DND-41 (cell line): ENCODE data around the gene TIMP1.

Source experiments
- ATAC-seq: fragments of 200-7000 bp; cut with Tn5 transposase; 3 replicates; pipeline ENCODE4 v1.9.1; 2021; ENCODE audit warnings: low read depth; ENCODE audit not compliant: insufficient read depth
- DNase-seq: peaks from one replicate; pipeline ENCODE4 v3.0.0-alpha.2; 2020
- H2AFZ ChIP-seq: 2 replicates; pipeline ENCODE4 v1.6.0; 2012; ENCODE audit warnings: low read depth, low read length
- H3K27ac ChIP-seq: 2 replicates; pipeline ENCODE4 v1.5.1; 2012; ENCODE audit warnings: low read length, inconsistent platforms
- H3K27me3 ChIP-seq: fragments of 200-600 bp; sonication (generic); 2 replicates; pipeline ENCODE4 v1.6.0; 2012; ENCODE audit warnings: low read length, mild to moderate bottlenecking, inconsistent platforms; ENCODE audit not compliant: insufficient read depth, poor library complexity
- H3K36me3 ChIP-seq: 2 replicates; pipeline ENCODE4 v1.5.1; 2012; ENCODE audit warnings: low read length, inconsistent platforms; ENCODE audit not compliant: insufficient read depth
- H3K4me1 ChIP-seq: 2 replicates; pipeline ENCODE4 v1.5.1; 2012; ENCODE audit warnings: mild to moderate bottlenecking, low read length; ENCODE audit not compliant: insufficient read depth
- H3K4me2 ChIP-seq: 2 replicates; pipeline ENCODE4 v1.6.0; 2012; ENCODE audit warnings: mild to moderate bottlenecking, moderate library complexity, low read length, inconsistent platforms; ENCODE audit not compliant: insufficient read depth
- H3K4me3 ChIP-seq, 2 experiments: fragments of 200-600 bp in 1 of 2; shearing (Covaris generic) in 1 of 2; 2 replicates each; pipeline ENCODE4 v1.5.1; 2012 to 2016; ENCODE audit warnings: inconsistent platforms in 2 of 2, low read length in 2 of 2, mild to moderate bottlenecking in 2 of 2, low read depth in 1 of 2, moderate library complexity in 1 of 2
- H3K79me2 ChIP-seq: 2 replicates; pipeline ENCODE4 v1.6.0; 2012; ENCODE audit warnings: low read length, inconsistent platforms; ENCODE audit not compliant: insufficient read depth
- H3K9ac ChIP-seq: 2 replicates; pipeline ENCODE4 v1.6.0; 2012; ENCODE audit warnings: low read depth, mild to moderate bottlenecking, inconsistent platforms, low read length, moderate library complexity
- H3K9me3 ChIP-seq: 2 replicates; pipeline ENCODE4 v1.5.1; 2012; ENCODE audit warnings: low read length, moderate library complexity, mild to moderate bottlenecking, inconsistent platforms; ENCODE audit not compliant: insufficient read depth, severe bottlenecking
- H4K20me1 ChIP-seq: 2 replicates; pipeline ENCODE4 v1.6.0; 2012; ENCODE audit warnings: low read length; ENCODE audit not compliant: insufficient read depth
- EZH2 ChIP-seq: IDR thresholded peaks from 3 replicates; pipeline ENCODE4 v1.6.1; 2012; ENCODE audit warnings: borderline replicate concordance, low read depth, mild to moderate bottlenecking, moderate library complexity, low read length, inconsistent platforms; ENCODE audit not compliant: severe bottlenecking
- TF ChIP-seq, protein P1 (sequence below): IDR thresholded peaks from 2 replicates; pipeline ENCODE4 v1.5.1; 2012; ENCODE audit warnings: borderline replicate concordance, low read length, moderate library complexity, mild to moderate bottlenecking; ENCODE audit not compliant: poor library complexity, severe bottlenecking; ENCODE audit errors: extremely low read depth

TIMP1 gene

DNA sequence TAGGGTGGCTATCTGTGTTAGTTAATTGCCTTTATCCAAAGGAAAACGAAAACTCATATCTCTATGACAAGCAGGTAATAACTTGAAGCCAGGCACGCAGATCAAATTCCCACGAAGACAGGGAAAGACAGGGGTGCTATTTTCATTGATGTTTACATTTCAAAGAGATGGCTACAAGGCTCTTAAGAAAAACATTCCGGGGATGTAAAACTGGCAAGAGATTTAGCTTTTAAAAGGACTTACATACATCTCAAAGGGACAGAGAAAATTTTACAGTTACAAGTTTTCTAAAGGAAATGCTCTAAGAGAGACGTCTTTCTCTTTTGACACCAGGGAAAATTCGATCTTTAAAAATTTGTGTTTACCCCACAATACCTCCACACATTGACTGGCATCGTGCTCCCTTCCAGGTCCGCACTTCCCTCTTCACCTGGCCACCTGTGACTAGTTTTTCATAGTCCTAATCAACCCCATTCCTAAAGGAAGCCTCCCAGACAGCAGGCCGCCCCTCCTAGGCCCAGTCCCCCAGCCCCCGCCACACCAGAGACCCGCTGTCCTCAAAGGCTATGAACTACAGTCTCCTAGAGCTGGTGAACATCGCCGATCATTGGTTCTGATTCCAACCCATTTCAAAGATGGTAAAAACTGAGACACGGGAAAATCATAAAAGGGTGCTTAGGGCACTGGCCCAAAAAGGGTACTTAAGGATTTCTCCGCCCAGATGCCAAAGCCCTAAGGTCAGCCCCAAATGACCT is 21.9 kb upstream of the TIMP1 start:
- Histone ChIP-seq H3K79me2 (peaks cover 44% of the 10 kb centered on the region), H3K4me3 (peak overlapping the region; percentile 38 to 71; a peak in 3 of 4 replicates), H3K27me3 (no peaks in the 10 kb centered on the region), H2AFZ (peak overlapping the region; percentile 83), H3K9ac (peak overlapping the region; percentile 72), H4K20me1 (peaks cover 9% of the 10 kb centered on the region), H3K36me3 (peaks cover 30% of the 10 kb centered on the region), H3K27ac (peak overlapping the region; percentile 89), H3K9me3 (no peaks in the 10 kb centered on the region), H3K4me2 (peak overlapping the region; percentile 86), H3K4me1 (peaks cover 52% of the 10 kb centered on the region)
- no peak for TF ChIP-seq EZH2
- TF ChIP-seq, protein P1, sequence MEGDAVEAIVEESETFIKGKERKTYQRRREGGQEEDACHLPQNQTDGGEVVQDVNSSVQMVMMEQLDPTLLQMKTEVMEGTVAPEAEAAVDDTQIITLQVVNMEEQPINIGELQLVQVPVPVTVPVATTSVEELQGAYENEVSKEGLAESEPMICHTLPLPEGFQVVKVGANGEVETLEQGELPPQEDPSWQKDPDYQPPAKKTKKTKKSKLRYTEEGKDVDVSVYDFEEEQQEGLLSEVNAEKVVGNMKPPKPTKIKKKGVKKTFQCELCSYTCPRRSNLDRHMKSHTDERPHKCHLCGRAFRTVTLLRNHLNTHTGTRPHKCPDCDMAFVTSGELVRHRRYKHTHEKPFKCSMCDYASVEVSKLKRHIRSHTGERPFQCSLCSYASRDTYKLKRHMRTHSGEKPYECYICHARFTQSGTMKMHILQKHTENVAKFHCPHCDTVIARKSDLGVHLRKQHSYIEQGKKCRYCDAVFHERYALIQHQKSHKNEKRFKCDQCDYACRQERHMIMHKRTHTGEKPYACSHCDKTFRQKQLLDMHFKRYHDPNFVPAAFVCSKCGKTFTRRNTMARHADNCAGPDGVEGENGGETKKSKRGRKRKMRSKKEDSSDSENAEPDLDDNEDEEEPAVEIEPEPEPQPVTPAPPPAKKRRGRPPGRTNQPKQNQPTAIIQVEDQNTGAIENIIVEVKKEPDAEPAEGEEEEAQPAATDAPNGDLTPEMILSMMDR: no peak
- DNase-seq (no peak), ATAC-seq (no peak)

DNA sequence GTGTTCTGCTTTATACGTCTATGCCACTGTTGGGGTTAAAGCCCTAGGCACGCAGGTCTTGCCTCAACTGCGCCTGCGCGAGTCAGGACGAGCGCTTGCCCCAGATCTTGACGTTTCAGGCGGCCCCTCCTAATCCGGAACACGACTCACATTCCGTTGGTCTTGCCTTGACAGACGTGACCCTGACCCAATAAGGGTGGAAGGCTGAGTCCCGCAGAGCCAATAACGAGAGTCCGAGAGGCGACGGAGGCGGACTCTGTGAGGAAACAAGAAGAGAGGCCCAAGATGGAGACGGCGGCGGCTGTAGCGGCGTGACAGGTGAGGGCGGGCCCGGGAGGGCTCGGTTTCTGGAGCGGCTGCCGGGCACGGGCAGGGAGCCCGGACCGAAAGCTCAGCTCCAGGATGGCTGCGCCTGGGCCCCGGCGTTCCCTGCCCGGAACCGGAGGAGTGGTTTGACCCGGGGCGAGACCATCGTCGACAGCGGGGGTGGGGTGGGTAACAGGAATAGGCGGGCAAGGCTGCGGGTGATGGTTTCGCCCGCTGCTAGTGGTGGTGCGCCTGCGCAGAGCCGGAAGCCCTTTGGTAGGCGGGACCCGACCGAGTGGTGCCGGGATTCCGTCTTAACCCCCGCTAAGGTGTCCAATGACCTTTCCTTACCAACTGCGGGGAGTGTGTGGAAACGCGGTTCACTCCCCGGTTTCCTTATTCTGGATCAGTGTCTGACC is 21.1 kb upstream of the TIMP1 start, which contains the start of gene ARAF:
Gene ARAF, plus strand, starts transcription at position 272 of the 725 bp plus-strand sequence. CDS start 1,763 bp downstream, outside the sequence.
- Histone ChIP-seq H3K4me3 (peak within 1 kb of the TSS; percentile 38 to 71), H3K4me2 (peak within 1 kb of the TSS; percentile 94), H3K79me2 (peaks cover 44% of the 10 kb centered on the region), H3K36me3 (peaks cover 31% of the 10 kb centered on the region), H2AFZ (peak within 1 kb of the TSS; percentile 83), H3K4me1 (peaks cover 47% of the 10 kb centered on the region), H3K27ac (peak within 1 kb of the TSS; percentile 89), H3K27me3 (no peaks in the 10 kb centered on the region), H3K9me3 (no peaks in the 10 kb centered on the region), H4K20me1 (peaks cover 9% of the 10 kb centered on the region), H3K9ac (peak within 1 kb of the TSS; percentile 72)
- ATAC-seq: peak; percentile 89
- TF ChIP-seq, protein P1: no peak
- TF ChIP-seq EZH2: no peak
- peak; percentile 98 for DNase-seq

DNA sequence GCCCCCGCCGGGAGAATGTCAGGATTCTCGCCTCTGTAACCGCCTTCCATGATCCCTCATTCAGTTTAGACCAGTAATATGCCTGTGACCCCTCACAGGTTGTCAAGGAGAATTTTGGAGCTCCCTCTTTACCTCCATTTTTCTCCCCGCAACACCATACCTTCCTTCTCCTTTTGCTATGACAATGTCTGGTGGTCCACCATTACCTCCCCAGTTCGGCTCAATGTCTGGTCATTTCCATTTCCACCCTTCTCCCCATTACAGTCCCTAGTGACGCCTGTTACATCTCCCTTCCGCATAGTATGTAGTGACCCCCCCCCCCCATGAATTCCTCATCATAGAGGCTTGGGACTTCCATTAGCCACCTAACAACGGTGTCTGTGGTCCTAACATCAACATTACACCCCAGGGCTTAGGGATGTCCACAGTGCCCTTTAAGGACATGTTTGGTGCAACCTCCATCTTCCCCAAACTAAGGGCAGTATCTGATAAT is 20.5 kb upstream of the TIMP1 start:
- peak overlapping the region; percentile 24; the same call in 1 of the 2 replicates for H2AFZ ChIP-seq
- H3K4me2 ChIP-seq: peak overlapping the region; percentile 94
- peaks cover 44% of the 10 kb centered on the region for H3K79me2 ChIP-seq
- DNase-seq (no peak), ATAC-seq (no peak)
- no peaks in the 10 kb centered on the region for H3K9me3 ChIP-seq
- TF ChIP-seq, protein P1: no peak
- no peak for TF ChIP-seq EZH2
- peaks cover 10% of the 10 kb centered on the region for H4K20me1 ChIP-seq
- peaks cover 36% of the 10 kb centered on the region for H3K36me3 ChIP-seq
- peak overlapping the region; percentile 34 to 71 for H3K4me3 ChIP-seq
- peak overlapping the region; percentile 72 for H3K9ac ChIP-seq
- peaks cover 43% of the 10 kb centered on the region for H3K4me1 ChIP-seq
- H3K27ac ChIP-seq: peak overlapping the region; percentile 89
- no peaks in the 10 kb centered on the region for H3K27me3 ChIP-seq
